GM18868 (cell line): ENCODE measurements around the gene TMEM42.

Experiments
- ATAC-seq: cut with Tn5 transposase; IDR thresholded peaks from one replicate; pipeline ENCODE4 v1.9.1; 2021; ENCODE audit warnings: mild to moderate bottlenecking, moderate library complexity; ENCODE audit not compliant: unreplicated experiment

TMEM42 gene

DNA sequence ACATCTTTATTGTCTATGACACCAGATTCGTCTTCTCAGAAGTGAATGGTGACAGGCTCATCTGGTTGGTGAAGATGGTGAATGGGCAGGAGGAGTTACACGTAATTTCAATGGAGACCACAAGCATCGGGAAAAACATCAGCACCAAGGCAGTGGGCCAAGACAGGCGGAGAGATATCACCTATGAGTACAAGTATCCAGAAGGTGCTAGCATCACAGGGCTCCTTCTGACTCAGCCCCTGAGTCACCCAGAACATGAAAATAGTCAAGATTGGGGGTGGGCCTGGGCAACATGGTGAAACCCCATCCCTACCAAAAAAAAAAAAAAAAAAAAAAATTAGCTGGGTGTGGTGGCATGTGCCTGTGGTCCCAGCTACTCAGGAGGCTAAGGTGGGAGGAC lies 45.3 kb downstream of the TMEM42 start:
- ATAC-seq = no peak

GRCh38 chr3:44907612-44908011 lies 45.9 kb downstream of the TMEM42 start:
- no peak for ATAC-seq

DNA sequence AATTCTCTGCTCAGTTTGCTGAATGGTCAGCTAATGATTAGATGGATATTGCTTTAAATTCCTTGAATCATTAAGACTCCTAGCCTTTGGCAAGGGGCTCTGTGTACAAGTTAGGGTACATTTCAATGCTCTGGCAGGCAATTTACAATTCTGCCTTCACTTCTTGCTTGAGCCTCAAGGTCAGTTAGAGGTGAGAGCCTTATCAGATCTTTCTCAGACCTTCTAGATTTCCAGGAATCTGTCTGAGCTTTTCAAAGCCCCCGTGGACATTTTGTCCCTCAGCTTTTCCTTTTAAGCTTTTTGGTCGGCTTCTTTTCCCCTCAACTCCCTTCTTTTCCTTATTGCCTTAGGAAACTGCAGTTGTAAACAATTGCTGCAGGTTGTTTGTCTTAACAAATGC lies 47.4 kb downstream of the TMEM42 start:
- ATAC-seq = no peak

DNA sequence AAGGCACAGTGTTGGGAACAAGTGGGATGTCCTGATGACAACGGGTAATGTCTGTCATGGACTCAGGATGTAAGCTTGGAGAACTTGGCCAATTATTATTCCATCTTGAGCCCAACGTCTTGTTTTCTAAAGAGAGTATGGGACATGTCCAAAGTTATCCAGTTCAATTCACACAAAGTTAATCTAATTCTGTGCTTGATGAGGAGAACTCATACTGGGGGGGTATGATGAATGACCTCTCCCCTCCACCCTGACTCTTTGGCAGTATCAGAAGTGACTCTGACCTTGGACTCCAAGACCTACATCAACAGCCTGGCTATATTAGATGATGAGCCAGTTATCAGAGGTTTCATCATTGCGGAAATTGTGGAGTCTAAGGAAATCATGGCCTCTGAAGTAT lies 49.0 kb downstream of the TMEM42 start:
- ATAC-seq = no peak

- no peak for ATAC-seq
These were observed 52.3 kb downstream of the TMEM42 start for GRCh38 chr3:44913868-44914468.

DNA sequence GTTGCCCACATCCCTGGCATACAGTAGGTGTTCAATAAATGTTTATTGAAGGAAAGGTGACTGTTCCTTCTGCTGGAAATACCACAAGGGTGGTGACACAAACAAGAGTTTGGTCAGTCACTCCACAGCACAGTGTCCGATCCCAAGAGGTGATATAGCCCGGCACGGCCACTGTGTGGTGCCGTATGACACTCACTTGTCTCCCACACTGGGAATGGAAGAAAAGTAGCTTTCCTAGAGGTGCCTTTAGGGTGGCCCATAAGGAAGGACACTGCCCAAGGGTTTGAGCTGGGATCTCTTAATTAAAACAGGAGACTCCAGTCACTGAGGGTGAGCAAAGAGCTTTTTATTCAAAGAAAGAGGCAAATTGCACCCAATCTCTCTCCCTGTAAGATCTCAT lies 53.2 kb downstream of the TMEM42 start:
- ATAC-seq = no peak
